ENCODE data around the gene CRACDL. TPM values are rescaled to one million over a fixed set of nuclear protein-coding genes. Genes with fewer than 3 reads are reported as not detected.
A peak's percentile ranks its signal among the peaks of the same experiment; 100 is the strongest.

CRACDL gene
- total and polyA plus RNA-seq, 2 of the 13 experiments (the other 11 are each of a cell fraction or from before 2014, with no cell fraction given) = 0.15 to 0.26 TPM

- TF ChIP-seq PRDM10 (CRISPR knock-in tag; IDR thresholded peaks at IDR 0.05; ENCODE audit: low read depth) (no peak), ZNF510 (CRISPR knock-in tag; IDR thresholded peaks at IDR 0.05; ENCODE audit: low read depth) (0 out of 2 replicates have a peak, but pooled peaks have one; percentile 48), TRIM22 (IDR thresholded peaks at IDR 0.05) (no peak), ZSCAN20 (CRISPR knock-in tag; IDR thresholded peaks at IDR 0.05; ENCODE audit: borderline replicate concordance) (no peak), ASH2L (IDR thresholded peaks at IDR 0.05; ENCODE audit: insufficient read length, low read depth, low read length) (no peak), ZEB1 (IDR thresholded peaks at IDR 0.05; ENCODE audit: insufficient replicate concordance, low read depth) (no peak), ZNF563 (CRISPR knock-in tag; IDR thresholded peaks at IDR 0.05) (no peak), KAT7 (CRISPR knock-in tag; IDR thresholded peaks at IDR 0.05; ENCODE audit: borderline replicate concordance) (no peak), ARNTL (CRISPR knock-in tag; IDR thresholded peaks at IDR 0.05) (0 out of 2 replicates have a peak, but pooled peaks have one; percentile 25), SOX13 (IDR thresholded peaks at IDR 0.05) (peak; percentile 48; the same call in 1 of the 2 replicates), SOX13 (CRISPR knock-in tag; conservative IDR thresholded peaks at IDR 0.05 in 1 of 2, IDR thresholded peaks at IDR 0.05 in 1 of 2) (peak in 1 of 2 experiments; percentile 76; a peak in 1 of 4 replicates), ZNF180 (CRISPR knock-in tag; IDR thresholded peaks at IDR 0.05; ENCODE audit: borderline replicate concordance, low read depth) (no peak), FOXP4 (CRISPR knock-in tag; IDR thresholded peaks at IDR 0.05) (peak; percentile 84), ZNF691 (CRISPR knock-in tag; IDR thresholded peaks at IDR 0.05; ENCODE audit: borderline replicate concordance, low read depth) (0 out of 2 replicates have a peak, but pooled peaks have one; percentile 20), MED1 (CRISPR knock-in tag; IDR thresholded peaks at IDR 0.05) (peak; percentile 88), ZNF773 (CRISPR knock-in tag; IDR thresholded peaks at IDR 0.05; ENCODE audit: borderline replicate concordance) (no peak), AKAP8 (CRISPR knock-in tag; IDR thresholded peaks at IDR 0.05) (no peak), MAZ (IDR thresholded peaks at IDR 0.05; ENCODE audit: borderline replicate concordance, low read depth, low read length) (no peak), MAZ (CRISPR knock-in tag; IDR thresholded peaks at IDR 0.05; ENCODE audit: low read depth) (no peak), E2F1 (CRISPR knock-in tag; IDR thresholded peaks at IDR 0.05) (no peak), KLF11 (CRISPR knock-in tag; IDR thresholded peaks at IDR 0.05) (no peak)
Observed at GRCh38 chr2:98828793-98829371, 107.1 kb downstream of the CRACDL start (continued).
